Measurements from ENCODE around the gene UBE2G1. TPM values are rescaled to one million over a fixed set of nuclear protein-coding genes. Genes with fewer than 3 reads are reported as not detected.

The UBE2G1 gene
- total RNA-seq, 2 donors from 2014 or later, result 26.7 to 29.3 TPM

- TF ChIP-seq CTCF (IDR thresholded peaks at IDR 0.05), result no peak
- no peak for TF ChIP-seq POLR2A (IDR thresholded peaks at IDR 0.05)
- Histone ChIP-seq H3K27ac (no peak overlapping the region), H3K36me3 (replicated peaks in 1 of 2; ENCODE audit: insufficient read depth in 1 of 2, low read depth in 2 of 2) (peaks cover 0 to 2% of the 10 kb centered on the region in 2 donors), H3K4me3 (no peak overlapping the region), H3K27me3 (no peaks in the 10 kb centered on the region), H3K4me1 (no peaks in the 10 kb centered on the region), H3K9me3 (no peaks in the 10 kb centered on the region)
- DNase-seq (no peak), ATAC-seq (no peak)
- 91 to 93% methylated on average over 3 of the region's 3 CpGs for WGBS, 2 donors
- intact Hi-C loops (cut with DNase I), result no loop called here
These were observed 78.8 kb downstream of the UBE2G1 start for GRCh38 chr17:4287710-4288109.

GRCh38 chr17:4276514-4276913 lies 90.0 kb downstream of the UBE2G1 start:
- no peak for TF ChIP-seq CTCF (IDR thresholded peaks at IDR 0.05)
- TF ChIP-seq POLR2A (IDR thresholded peaks at IDR 0.05), result no peak
- Histone ChIP-seq H3K36me3 (replicated peaks in 1 of 2; ENCODE audit: insufficient read depth in 1 of 2, low read depth in 2 of 2) (peaks cover 0 to 1% of the 10 kb centered on the region in 2 donors), H3K4me1 (peaks cover 9% of the 10 kb centered on the region), H3K27ac (no peak overlapping the region), H3K9me3 (no peaks in the 10 kb centered on the region), H3K4me3 (no peak overlapping the region), H3K27me3 (no peaks in the 10 kb centered on the region)
- 90 to 95% methylated on average over 5 of the region's 5 CpGs for WGBS, 2 donors
- DNase-seq (no peak), ATAC-seq (no peak)
- intact Hi-C loops (cut with DNase I), result no loop called here

GRCh38 chr17:4272972-4273368 lies 93.5 kb downstream of the UBE2G1 start:
- Histone ChIP-seq H3K4me3 (no peak overlapping the region), H3K27ac (no peak overlapping the region), H3K9me3 (no peaks in the 10 kb centered on the region), H3K27me3 (no peaks in the 10 kb centered on the region), H3K4me1 (peaks cover 9% of the 10 kb centered on the region), H3K36me3 (replicated peaks in 1 of 2; ENCODE audit: insufficient read depth in 1 of 2, low read depth in 2 of 2) (no peaks in the 10 kb centered on the region)
- 85 to 87% methylated on average over 4 of the region's 4 CpGs for WGBS, 2 donors
- DNase-seq, result no peak
- no peak for ATAC-seq
- intact Hi-C loops (cut with DNase I), result no loop called here
- TF ChIP-seq POLR2A (IDR thresholded peaks at IDR 0.05) (no peak), CTCF (IDR thresholded peaks at IDR 0.05) (no peak)

- Histone ChIP-seq H3K36me3 (replicated peaks in 1 of 2; ENCODE audit: insufficient read depth in 1 of 2, low read depth in 2 of 2) (no peaks in the 10 kb centered on the region), H3K9me3 (no peaks in the 10 kb centered on the region), H3K4me3 (no peak overlapping the region), H3K4me1 (peaks cover 9% of the 10 kb centered on the region), H3K27me3 (no peaks in the 10 kb centered on the region), H3K27ac (no peak overlapping the region)
- DNase-seq (peak in 3 of 4 donors; percentile 13 to 17 (median 14)), ATAC-seq (no peak)
- intact Hi-C loops (cut with DNase I), result no loop called here
- WGBS, 2 donors, result 36 to 43% methylated on average over 6 of the region's 6 CpGs
- TF ChIP-seq CTCF (IDR thresholded peaks at IDR 0.05) (no peak), POLR2A (IDR thresholded peaks at IDR 0.05) (no peak)
These were observed 94.1 kb downstream of the UBE2G1 start for GRCh38 chr17:4272213-4272971.

GRCh38 chr17:4270736-4271135 lies 95.7 kb downstream of the UBE2G1 start:
- intact Hi-C loops (cut with DNase I), result no loop called here
- Histone ChIP-seq H3K4me3 (no peak overlapping the region), H3K9me3 (no peaks in the 10 kb centered on the region), H3K4me1 (peaks cover 9% of the 10 kb centered on the region), H3K27me3 (no peaks in the 10 kb centered on the region), H3K27ac (no peak overlapping the region), H3K36me3 (replicated peaks in 1 of 2; ENCODE audit: insufficient read depth in 1 of 2, low read depth in 2 of 2) (no peaks in the 10 kb centered on the region)
- WGBS, 2 donors, result 73 to 74% methylated on average over 3 of the region's 3 CpGs
- ATAC-seq (no peak), DNase-seq (no peak)
- TF ChIP-seq POLR2A (IDR thresholded peaks at IDR 0.05), result no peak
- TF ChIP-seq CTCF (IDR thresholded peaks at IDR 0.05), result no peak

Measured in body of pancreas (tissue), 4 donors.